GM23338 (cell line): ENCODE measurements around the gene SORL1.

Experiments
- CTCF ChIP-seq, 2 experiments: fragments of 200-600 bp in 1 of 2; sonication (generic) in 1 of 2; conservative IDR thresholded peaks; 2 replicates each; pipeline versions ENCODE4 v1.5.1 to v1.6.1; 2016 to 2017; ENCODE audit warnings: antibody characterized with exemption in 2 of 2, low read depth in 2 of 2, mild to moderate bottlenecking in 2 of 2, moderate library complexity in 1 of 2
- POLR2AphosphoS5 ChIP-seq: IDR thresholded peaks from 2 replicates; pipeline ENCODE4 v1.6.1; 2016; ENCODE audit warnings: antibody characterized with exemption, low read depth
- TF ChIP-seq, protein P1 (sequence below): IDR thresholded peaks from one replicate; pipeline ENCODE4 v1.6.1; 2018; ENCODE audit warnings: antibody characterized with exemption; ENCODE audit not compliant: unreplicated experiment

DNA sequence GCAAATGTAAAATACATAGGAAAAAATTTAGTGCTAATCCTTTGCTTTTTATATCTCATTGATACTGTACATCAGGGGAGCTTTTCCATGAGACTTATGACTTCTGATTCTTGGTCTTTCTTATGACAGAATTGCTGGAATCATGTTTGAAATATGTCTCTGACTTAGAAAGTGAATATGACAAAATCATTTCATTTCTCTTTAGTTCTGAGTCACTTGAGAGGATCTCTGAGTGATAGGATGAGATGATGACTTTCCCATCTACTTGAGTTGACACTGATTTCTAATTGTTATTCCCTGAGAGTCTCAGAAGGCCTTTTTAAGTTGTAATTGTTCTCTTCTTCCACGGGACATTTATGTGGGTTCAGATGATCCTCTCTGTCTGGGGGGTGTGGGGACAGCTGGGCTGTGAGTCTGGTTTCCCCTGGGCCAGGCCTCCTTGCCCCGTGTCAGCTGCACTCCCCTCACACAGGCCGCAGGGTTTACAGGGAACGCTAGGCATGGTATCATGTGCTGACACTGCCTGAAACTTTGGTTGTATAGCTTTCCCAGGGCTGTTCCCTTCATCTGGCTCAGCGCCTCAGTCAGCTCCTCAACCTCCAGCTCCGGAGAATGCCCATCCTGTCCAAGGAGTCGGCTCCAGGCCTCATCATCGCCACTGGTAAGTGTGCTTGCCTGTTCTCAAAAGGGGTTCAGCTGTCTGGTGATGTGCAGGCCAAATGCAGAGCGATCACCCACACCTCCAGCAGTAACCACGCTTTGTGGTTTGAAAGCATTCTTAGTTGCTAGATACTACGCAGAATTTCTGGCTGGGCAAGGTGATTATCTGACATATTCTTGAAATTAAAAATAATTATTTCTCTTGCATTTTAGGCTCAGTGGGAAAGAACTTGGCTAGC lies 70.2 kb downstream of the SORL1 start:
- TF ChIP-seq CTCF (conservative IDR thresholded peaks at IDR 0.05; ENCODE audit: low read depth in 2 of 2) = no peak
- TF ChIP-seq, protein P1, sequence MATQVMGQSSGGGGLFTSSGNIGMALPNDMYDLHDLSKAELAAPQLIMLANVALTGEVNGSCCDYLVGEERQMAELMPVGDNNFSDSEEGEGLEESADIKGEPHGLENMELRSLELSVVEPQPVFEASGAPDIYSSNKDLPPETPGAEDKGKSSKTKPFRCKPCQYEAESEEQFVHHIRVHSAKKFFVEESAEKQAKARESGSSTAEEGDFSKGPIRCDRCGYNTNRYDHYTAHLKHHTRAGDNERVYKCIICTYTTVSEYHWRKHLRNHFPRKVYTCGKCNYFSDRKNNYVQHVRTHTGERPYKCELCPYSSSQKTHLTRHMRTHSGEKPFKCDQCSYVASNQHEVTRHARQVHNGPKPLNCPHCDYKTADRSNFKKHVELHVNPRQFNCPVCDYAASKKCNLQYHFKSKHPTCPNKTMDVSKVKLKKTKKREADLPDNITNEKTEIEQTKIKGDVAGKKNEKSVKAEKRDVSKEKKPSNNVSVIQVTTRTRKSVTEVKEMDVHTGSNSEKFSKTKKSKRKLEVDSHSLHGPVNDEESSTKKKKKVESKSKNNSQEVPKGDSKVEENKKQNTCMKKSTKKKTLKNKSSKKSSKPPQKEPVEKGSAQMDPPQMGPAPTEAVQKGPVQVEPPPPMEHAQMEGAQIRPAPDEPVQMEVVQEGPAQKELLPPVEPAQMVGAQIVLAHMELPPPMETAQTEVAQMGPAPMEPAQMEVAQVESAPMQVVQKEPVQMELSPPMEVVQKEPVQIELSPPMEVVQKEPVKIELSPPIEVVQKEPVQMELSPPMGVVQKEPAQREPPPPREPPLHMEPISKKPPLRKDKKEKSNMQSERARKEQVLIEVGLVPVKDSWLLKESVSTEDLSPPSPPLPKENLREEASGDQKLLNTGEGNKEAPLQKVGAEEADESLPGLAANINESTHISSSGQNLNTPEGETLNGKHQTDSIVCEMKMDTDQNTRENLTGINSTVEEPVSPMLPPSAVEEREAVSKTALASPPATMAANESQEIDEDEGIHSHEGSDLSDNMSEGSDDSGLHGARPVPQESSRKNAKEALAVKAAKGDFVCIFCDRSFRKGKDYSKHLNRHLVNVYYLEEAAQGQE = no peak
- TF ChIP-seq POLR2AphosphoS5 = no peak
